H9 (cell line): ENCODE data around the gene THEM4. TPM values are rescaled to one million over a fixed set of nuclear protein-coding genes. Genes with fewer than 3 reads are reported as not detected.

Experiments
- DNase-seq: peaks from one replicate; pipeline ENCODE4 v3.0.0-alpha.2; 2017
- H2AFZ ChIP-seq: one replicate; pipeline ENCODE4 v1.6.1; 2013; ENCODE audit warnings: mild to moderate bottlenecking, low read length, control low read depth, moderate library complexity
- H2AK5ac ChIP-seq: 2 replicates; pipeline ENCODE4 v1.6.1; 2013; ENCODE audit warnings: low read length, control low read depth, mixed read lengths; ENCODE audit not compliant: insufficient read length
- H2BK120ac ChIP-seq: one replicate; pipeline ENCODE4 v1.6.1; 2013; ENCODE audit warnings: low read depth, mild to moderate bottlenecking, low read length, control low read depth, inconsistent platforms; ENCODE audit not compliant: poor library complexity, severe bottlenecking
- H2BK12ac ChIP-seq: 2 replicates; pipeline ENCODE4 v1.6.1; 2013; ENCODE audit warnings: low read length, control low read depth, mixed read lengths, low read depth; ENCODE audit not compliant: insufficient read length
- H2BK15ac ChIP-seq: 2 replicates; pipeline ENCODE4 v1.6.1; 2013; ENCODE audit warnings: low read depth, low read length, control low read depth
- H2BK20ac ChIP-seq: one replicate; pipeline ENCODE4 v1.6.1; 2013; ENCODE audit warnings: low read depth, mild to moderate bottlenecking, low read length, control low read depth, inconsistent platforms; ENCODE audit not compliant: poor library complexity, severe bottlenecking
- H2BK5ac ChIP-seq: 2 replicates; pipeline ENCODE4 v1.6.1; 2013; ENCODE audit warnings: low read length, control low read depth, mixed read lengths; ENCODE audit not compliant: insufficient read length
- H3K14ac ChIP-seq: 2 replicates; pipeline ENCODE4 v1.6.1; 2013; ENCODE audit warnings: low read length, control low read depth; ENCODE audit not compliant: insufficient read depth
- H3K18ac ChIP-seq: 2 replicates; pipeline ENCODE4 v1.6.1; 2013; ENCODE audit warnings: low read depth, mild to moderate bottlenecking, mixed read lengths, low read length, control low read depth; ENCODE audit not compliant: insufficient read length
- H3K23ac ChIP-seq: 2 replicates; pipeline ENCODE4 v1.6.1; 2013; ENCODE audit warnings: low read length, control low read depth, mixed read lengths, low read depth; ENCODE audit not compliant: insufficient read length
- H3K23me2 ChIP-seq: 2 replicates; pipeline ENCODE4 v1.6.1; 2013; ENCODE audit warnings: low read depth, mild to moderate bottlenecking, mixed read lengths, low read length, control low read depth; ENCODE audit not compliant: insufficient read length, poor library complexity, severe bottlenecking
- H3K27ac ChIP-seq: 2 replicates; pipeline ENCODE4 v1.5.1; 2013; ENCODE audit warnings: low read length, control low read depth, mixed read lengths, low read depth; ENCODE audit not compliant: insufficient read length
- H3K27me3 ChIP-seq: 2 replicates; pipeline ENCODE4 v1.6.1; 2013; ENCODE audit warnings: low read length, control low read depth, inconsistent platforms; ENCODE audit not compliant: insufficient read depth
- H3K4ac ChIP-seq: 2 replicates; pipeline ENCODE4 v1.6.1; 2013; ENCODE audit warnings: low read depth, mild to moderate bottlenecking, control low read depth, inconsistent platforms, low read length, moderate library complexity
- H3K4me1 ChIP-seq: 2 replicates; pipeline ENCODE4 v1.6.1; 2013; ENCODE audit warnings: low read length, control low read depth, inconsistent platforms; ENCODE audit not compliant: insufficient read depth
- H3K4me2 ChIP-seq: 2 replicates; pipeline ENCODE4 v1.6.1; 2013; ENCODE audit warnings: low read length, control low read depth, mixed read lengths; ENCODE audit not compliant: insufficient read length, insufficient read depth
- H3K56ac ChIP-seq: 2 replicates; pipeline ENCODE4 v1.6.1; 2013; ENCODE audit warnings: low read depth, mild to moderate bottlenecking, mixed read lengths, low read length, control low read depth; ENCODE audit not compliant: insufficient read length
- H3K79me1 ChIP-seq: 2 replicates; pipeline ENCODE4 v1.6.1; 2013; ENCODE audit warnings: low read depth, mild to moderate bottlenecking, moderate library complexity, low read length, control low read depth, inconsistent platforms; ENCODE audit not compliant: insufficient read depth, poor library complexity, severe bottlenecking
- H3K79me2 ChIP-seq: 2 replicates; pipeline ENCODE4 v1.6.1; 2013; ENCODE audit warnings: low read length, control low read depth, inconsistent platforms; ENCODE audit not compliant: insufficient read depth
- H3K9ac ChIP-seq: 2 replicates; pipeline ENCODE4 v1.6.1; 2013; ENCODE audit warnings: low read length, control low read depth, mixed read lengths; ENCODE audit not compliant: insufficient read length; ENCODE audit errors: extremely low read depth
- H3K9me3 ChIP-seq: one replicate; pipeline ENCODE4 v1.6.1; 2013; ENCODE audit warnings: low read depth, low read length, inconsistent platforms; ENCODE audit not compliant: control insufficient read depth
- H3T11ph ChIP-seq: one replicate; pipeline ENCODE4 v1.6.1; 2013; ENCODE audit warnings: mild to moderate bottlenecking, low read length, control low read depth, inconsistent platforms
- H4K20me1 ChIP-seq: one replicate; pipeline ENCODE4 v1.6.1; 2013; ENCODE audit not compliant: control insufficient read depth, insufficient read length, insufficient read depth
- H4K5ac ChIP-seq: 2 replicates; pipeline ENCODE4 v1.6.1; 2013; ENCODE audit warnings: low read depth, mild to moderate bottlenecking, mixed read lengths, low read length, control low read depth; ENCODE audit not compliant: insufficient read length
- H4K8ac ChIP-seq: replicated peaks from 2 replicates; pipeline ENCODE4 v1.6.1; 2013; ENCODE audit warnings: low read length, control low read depth, mixed read lengths, low read depth; ENCODE audit not compliant: insufficient read length
- H4K91ac ChIP-seq: 2 replicates; pipeline ENCODE4 v1.6.1; 2013; ENCODE audit warnings: low read depth, mild to moderate bottlenecking, moderate library complexity, mixed read lengths, low read length, control low read depth; ENCODE audit not compliant: insufficient read length
- H3K27ac Mint-ChIP-seq, 3 experiments: 2 replicates in 2 of 3; 3 replicates in 1 of 3; pipeline ENCODE4 v1.8.0; 2020 to 2021; ENCODE audit warnings: mixed read lengths in 3 of 3, mild to moderate bottlenecking in 1 of 3, moderate library complexity in 1 of 3
- H3K27me3 Mint-ChIP-seq: 2 replicates; pipeline ENCODE4 v1.8.0; 2021; ENCODE audit warnings: low read depth, mild to moderate bottlenecking, moderate library complexity, mixed read lengths
- H3K36me3 Mint-ChIP-seq, 3 experiments: 2 replicates in 2 of 3; 3 replicates in 1 of 3; pipeline ENCODE4 v1.8.0; 2020 to 2021; ENCODE audit warnings: low read depth in 3 of 3, mixed read lengths in 3 of 3; ENCODE audit not compliant: insufficient read depth in 1 of 3
- H3K4me1 Mint-ChIP-seq, 2 experiments: 2 replicates each; pipeline ENCODE4 v1.8.0; 2020; ENCODE audit warnings: mixed read lengths in 2 of 2
- H3K4me3 Mint-ChIP-seq, 2 experiments: 2 replicates in 1 of 2; 3 replicates in 1 of 2; pipeline ENCODE4 v1.8.0; 2020 to 2021; ENCODE audit warnings: mild to moderate bottlenecking in 2 of 2, mixed read lengths in 2 of 2, moderate library complexity in 1 of 2
- H3K9me3 Mint-ChIP-seq, 2 experiments: 2 replicates in 1 of 2; 3 replicates in 1 of 2; pipeline ENCODE4 v1.8.0; 2020; ENCODE audit warnings: mild to moderate bottlenecking in 2 of 2, mixed read lengths in 2 of 2, moderate library complexity in 1 of 2
- CTCF ChIP-seq: fragments of 200-600 bp; sonication (generic); conservative IDR thresholded peaks from 3 replicates; pipeline ENCODE4 v1.8.0; 2021; ENCODE audit warnings: antibody characterized with exemption, mild to moderate bottlenecking
- WGBS: extraction: QIAGEN DNeasy Blood & Tissue Kit; methylation state at CpG from one replicate; pipeline ENCODE4 v1.1.7; 2013; ENCODE audit warnings: missing lambda C conversion rate, low lambda C conversion rate, mixed read lengths; ENCODE audit not compliant: insufficient read length; ENCODE audit errors: extremely low coverage; 5-methylcytosine and 5-hydroxymethylcytosine counted together
- total RNA-seq: library from RNA; stranded (reverse); gene quantifications from 2 replicates; pipeline ENCODE4 v1.2.1, GENCODE V29; 2021

Gene THEM4
- total RNA-seq, 1 experiment from 2014 or later = 10.5 TPM

GRCh38 chr1:151839082-151839412 lies 70.3 kb downstream of the THEM4 start:
- Histone ChIP-seq H3K56ac (no peak overlapping the region), H3K9me3 (no peaks in the 10 kb centered on the region), H3K27ac (no peak overlapping the region), H3K14ac (peak overlapping the region; percentile 24; the same call in 1 of the 2 replicates), H4K8ac (no peak overlapping the region), H3K4me1 (peaks cover 2% of the 10 kb centered on the region; the same call in 1 of the 2 replicates), H3K18ac (no peak overlapping the region), H2BK20ac (no peak overlapping the region), H2AFZ (no peak overlapping the region), H2BK15ac (no peak overlapping the region), H3T11ph (no peak overlapping the region), H2AK5ac (no peak overlapping the region), H3K79me1 (no peaks in the 10 kb centered on the region), H3K79me2 (no peaks in the 10 kb centered on the region), H2BK5ac (no peak overlapping the region), H4K5ac (no peak overlapping the region), H2BK120ac (no peak overlapping the region), H3K4ac (no peak overlapping the region), H3K9ac (no peak overlapping the region), H3K27me3 (peaks cover 9% of the 10 kb centered on the region; the same call in 1 of the 2 replicates), H3K4me2 (peak overlapping the region; percentile 43), H4K91ac (no peak overlapping the region), H3K23me2 (peaks cover 30% of the 10 kb centered on the region), H2BK12ac (no peak overlapping the region), H3K23ac (no peak overlapping the region), H4K20me1 (no peaks in the 10 kb centered on the region)
- Mint-ChIP-seq H3K27me3 (peaks cover 37% of the 10 kb centered on the region), H3K4me3 (peak overlapping the region; percentile 76 to 86), H3K36me3 (peaks cover 0 to 2% (median 0%) of the 10 kb centered on the region in 3 experiments; a peak in 2 of 7 replicates), H3K9me3 (no peaks in the 10 kb centered on the region; a peak in 1 of 5 replicates), H3K27ac (no peak overlapping the region), H3K4me1 (peaks cover 24 to 28% of the 10 kb centered on the region in 2 experiments)
- TF ChIP-seq CTCF = no peak
- WGBS = no CpG with 5 or more reads among the region's 16 CpGs
- no peak for DNase-seq
